CD4-positive, alpha-beta T cell (primary cell): ENCODE data around the gene SYNPO. TPM values are rescaled to one million over a fixed set of nuclear protein-coding genes. Genes with fewer than 3 reads are reported as not detected.

Experiments used
- ATAC-seq: fragments of 200-7000 bp; cut with Tn5 transposase; one replicate; pipeline ENCODE4 v1.10.0; 2022; ENCODE audit warnings: mild to moderate bottlenecking; ENCODE audit not compliant: poor library complexity
- CTCF ChIA-PET: fragments of 350-600 bp; sonication (Branson Sonifier 250); formaldehyde crosslinking; loops from one replicate; lab custom pipeline; 2021; ENCODE audit warnings: antibody characterized with exemption, inconsistent platforms; lab: Charles Lee
- POLR2A ChIA-PET: fragments of 350-600 bp; sonication (Branson Sonifier 250); formaldehyde crosslinking; loops from one replicate; lab custom pipeline; 2021; ENCODE audit warnings: antibody characterized with exemption, inconsistent platforms; lab: Charles Lee
- DNase-seq, 14 experiments: peaks; one replicate each; pipeline ENCODE4 v3.0.0-alpha.2; 2013 to 2020; ENCODE audit warnings: mixed read lengths in 2 of 14
- H3K27ac ChIP-seq, 2 donors: one replicate each; pipeline versions ENCODE4 v1.5.1 to v1.7.0; 2013; ENCODE audit warnings: low read length in 2 of 2, low read depth in 1 of 2, mild to moderate bottlenecking in 1 of 2
- H3K27me3 ChIP-seq, 2 experiments: 1 replicate in 1 of 2; 2 replicates in 1 of 2; pipeline versions ENCODE4 v1.6.1 to v1.7.0; 2013; ENCODE audit warnings: low read length in 2 of 2, control low read depth in 1 of 2, mild to moderate bottlenecking in 1 of 2, moderate library complexity in 1 of 2; ENCODE audit not compliant: insufficient read depth in 2 of 2, control insufficient read depth in 1 of 2
- H3K36me3 ChIP-seq: one replicate; pipeline ENCODE4 v1.6.1; 2013; ENCODE audit warnings: low read length, control low read depth; ENCODE audit not compliant: insufficient read depth
- H3K4me1 ChIP-seq: one replicate; pipeline ENCODE4 v1.6.1; 2013; ENCODE audit warnings: low read length, control low read depth; ENCODE audit not compliant: insufficient read depth
- H3K4me3 ChIP-seq: one replicate; pipeline ENCODE4 v1.5.1; 2013; ENCODE audit warnings: mild to moderate bottlenecking, low read length, moderate library complexity
- H3K9me3 ChIP-seq, 2 experiments: 1 replicate in 1 of 2; 2 replicates in 1 of 2; pipeline versions ENCODE4 v1.6.1 to v1.7.0; 2013; ENCODE audit warnings: low read length in 2 of 2, mild to moderate bottlenecking in 2 of 2, control low read depth in 1 of 2, moderate library complexity in 1 of 2; ENCODE audit not compliant: control insufficient read depth in 1 of 2, insufficient read depth in 1 of 2
- H3K27ac Mint-ChIP-seq: one replicate; pipeline ENCODE4 v1.8.0; 2020; ENCODE audit warnings: mixed read lengths
- H3K27me3 Mint-ChIP-seq: one replicate; pipeline ENCODE4 v1.8.0; 2021; ENCODE audit warnings: mixed read lengths
- H3K36me3 Mint-ChIP-seq: one replicate; pipeline ENCODE4 v1.8.0; 2021; ENCODE audit warnings: low read depth, mixed read lengths
- H3K4me1 Mint-ChIP-seq: one replicate; pipeline ENCODE4 v1.8.0; 2021; ENCODE audit warnings: low read depth, mixed read lengths
- H3K4me3 Mint-ChIP-seq: one replicate; pipeline ENCODE4 v1.8.0; 2020; ENCODE audit warnings: mild to moderate bottlenecking, mixed read lengths
- H3K9me3 Mint-ChIP-seq: one replicate; pipeline ENCODE4 v1.8.0; 2020; ENCODE audit warnings: mixed read lengths
- intact Hi-C, 2 experiments: fragments of 100-400 bp; cut with DNase I in 1 of 2; cut with micrococcal nuclease in 1 of 2; formaldehyde crosslinking; loops; one replicate each; pipeline versions ENCODE4 v1.15.1 to v1.9.0; 2023 to 2025; cut with DNase I, micrococcal nuclease
- total RNA-seq, 174 experiments: library from RNA in 2 of 174; stranded (reverse) in 2 of 174; gene quantifications; one replicate each; pipeline ENCODE4 v1.2.3 and lab custom pipeline; 2021 to 2026
- TF ChIP-seq, protein P1 (sequence below): fragments of 200-600 bp; IDR thresholded peaks from one replicate; pipeline ENCODE4 v1.8.0; 2022; ENCODE audit warnings: antibody characterized with exemption, mild to moderate bottlenecking

The SYNPO gene
- total RNA-seq, 2 experiments from 2014 or later: 0.06 to 0.14 TPM

DNA sequence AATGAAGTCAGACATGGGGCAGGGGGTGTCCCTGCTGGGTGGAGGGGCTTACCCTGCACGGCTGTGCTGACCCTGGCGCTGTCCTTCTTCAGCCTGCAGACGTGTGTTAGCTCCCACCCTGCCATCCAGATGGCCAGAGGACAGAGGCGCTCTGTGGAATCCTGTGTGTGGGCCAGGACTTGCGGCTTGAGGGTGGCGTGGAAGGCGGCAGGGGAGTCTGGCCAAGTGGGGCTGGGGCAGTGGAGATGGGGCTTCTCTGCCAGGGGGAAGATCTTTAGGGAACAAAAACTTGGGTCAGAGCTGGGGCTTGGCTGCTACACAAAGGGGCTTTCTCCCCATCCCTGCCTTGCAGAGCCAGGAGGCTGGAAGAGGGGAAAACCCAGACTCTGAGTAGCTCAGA is 46.5 kb upstream of the SYNPO start:
- TF ChIP-seq, protein P1, sequence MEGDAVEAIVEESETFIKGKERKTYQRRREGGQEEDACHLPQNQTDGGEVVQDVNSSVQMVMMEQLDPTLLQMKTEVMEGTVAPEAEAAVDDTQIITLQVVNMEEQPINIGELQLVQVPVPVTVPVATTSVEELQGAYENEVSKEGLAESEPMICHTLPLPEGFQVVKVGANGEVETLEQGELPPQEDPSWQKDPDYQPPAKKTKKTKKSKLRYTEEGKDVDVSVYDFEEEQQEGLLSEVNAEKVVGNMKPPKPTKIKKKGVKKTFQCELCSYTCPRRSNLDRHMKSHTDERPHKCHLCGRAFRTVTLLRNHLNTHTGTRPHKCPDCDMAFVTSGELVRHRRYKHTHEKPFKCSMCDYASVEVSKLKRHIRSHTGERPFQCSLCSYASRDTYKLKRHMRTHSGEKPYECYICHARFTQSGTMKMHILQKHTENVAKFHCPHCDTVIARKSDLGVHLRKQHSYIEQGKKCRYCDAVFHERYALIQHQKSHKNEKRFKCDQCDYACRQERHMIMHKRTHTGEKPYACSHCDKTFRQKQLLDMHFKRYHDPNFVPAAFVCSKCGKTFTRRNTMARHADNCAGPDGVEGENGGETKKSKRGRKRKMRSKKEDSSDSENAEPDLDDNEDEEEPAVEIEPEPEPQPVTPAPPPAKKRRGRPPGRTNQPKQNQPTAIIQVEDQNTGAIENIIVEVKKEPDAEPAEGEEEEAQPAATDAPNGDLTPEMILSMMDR: no peak
- H3K4me3 ChIP-seq: no peak overlapping the region
- ChIA-PET POLR2A (no interaction called here), CTCF (no interaction called here)
- no peak overlapping the region for H3K27ac Mint-ChIP-seq
- H3K9me3 ChIP-seq: peaks cover 0 to 5% of the 10 kb centered on the region in 2 experiments
- no peaks in the 10 kb centered on the region for H3K36me3 ChIP-seq
- ATAC-seq (no peak), DNase-seq (no peak)
- H3K27me3 Mint-ChIP-seq: no peaks in the 10 kb centered on the region
- no peaks in the 10 kb centered on the region for H3K4me1 Mint-ChIP-seq
- H3K27ac ChIP-seq: no peak overlapping the region
- intact Hi-C loops: no loop called here
- H3K27me3 ChIP-seq: no peaks in the 10 kb centered on the region
- H3K36me3 Mint-ChIP-seq: no peaks in the 10 kb centered on the region
- H3K4me3 Mint-ChIP-seq: no peak overlapping the region
- H3K9me3 Mint-ChIP-seq: no peaks in the 10 kb centered on the region
- H3K4me1 ChIP-seq: no peaks in the 10 kb centered on the region

DNA sequence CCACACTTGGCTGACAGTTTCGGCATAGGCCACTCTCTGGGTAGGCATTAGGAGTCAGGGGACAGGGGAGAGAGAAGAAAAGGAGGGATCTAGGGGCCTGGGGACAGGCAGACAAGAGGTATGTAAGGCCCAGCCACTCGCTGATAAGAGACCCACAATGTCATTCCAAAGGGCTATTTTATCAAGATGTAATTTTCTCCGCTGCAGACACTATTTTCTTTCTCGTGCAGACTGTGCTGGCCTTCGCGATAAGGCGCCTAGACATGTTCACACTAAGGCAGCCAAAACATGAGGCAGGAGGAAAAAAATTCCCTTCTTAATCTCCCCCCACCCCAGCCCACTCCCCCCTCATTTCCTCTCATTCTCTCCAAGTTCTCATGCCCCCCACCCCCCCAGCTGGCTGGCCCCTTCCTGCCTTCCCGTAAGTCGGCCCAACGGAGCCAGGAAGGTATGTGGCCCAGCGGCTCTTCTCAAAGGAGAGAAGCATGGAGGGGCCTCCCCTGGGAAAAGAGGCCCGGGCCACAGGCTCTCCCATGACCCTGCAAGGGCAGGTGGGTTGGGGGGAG is 44.9 kb upstream of the SYNPO start:
- Histone ChIP-seq H3K9me3 (no peaks in the 10 kb centered on the region), H3K27ac (no peak overlapping the region), H3K27me3 (no peaks in the 10 kb centered on the region), H3K36me3 (no peaks in the 10 kb centered on the region), H3K4me3 (no peak overlapping the region), H3K4me1 (no peaks in the 10 kb centered on the region)
- Mint-ChIP-seq H3K27ac (no peak overlapping the region), H3K4me1 (no peaks in the 10 kb centered on the region), H3K4me3 (no peak overlapping the region), H3K27me3 (no peaks in the 10 kb centered on the region), H3K9me3 (no peaks in the 10 kb centered on the region), H3K36me3 (no peaks in the 10 kb centered on the region)
- POLR2A ChIA-PET: no interaction called here
- DNase-seq: no peak
- TF ChIP-seq, protein P1: no peak
- intact Hi-C loops: no loop called here
- no peak for ATAC-seq
- CTCF ChIA-PET: no interaction called here

- TF ChIP-seq, protein P1: no peak
- ATAC-seq: no peak
- ChIA-PET CTCF (no interaction called here), POLR2A (no interaction called here)
- Mint-ChIP-seq H3K27me3 (no peaks in the 10 kb centered on the region), H3K27ac (no peak overlapping the region), H3K4me1 (no peaks in the 10 kb centered on the region), H3K9me3 (no peaks in the 10 kb centered on the region), H3K36me3 (no peaks in the 10 kb centered on the region), H3K4me3 (no peak overlapping the region)
- Histone ChIP-seq H3K4me1 (no peaks in the 10 kb centered on the region), H3K27ac (no peak overlapping the region), H3K9me3 (no peaks in the 10 kb centered on the region), H3K27me3 (no peaks in the 10 kb centered on the region), H3K36me3 (no peaks in the 10 kb centered on the region), H3K4me3 (no peak overlapping the region)
- DNase-seq: no peak
- intact Hi-C loops: no loop called here
These were observed 44.1 kb upstream of the SYNPO start for GRCh38 chr5:150596313-150596712.
